IPS DF 6.9 (cell line): Measurements from ENCODE around the gene DOCK2.

Experiments
- DNase-seq: peaks from one replicate; pipeline ENCODE4 v3.0.0-alpha.2; 2013; ENCODE audit warnings: low read depth, low spot score
- H3K27ac ChIP-seq: one replicate; pipeline ENCODE4 v1.5.1; 2013; ENCODE audit warnings: low read length, control low read depth
- H3K27me3 ChIP-seq: 2 replicates; pipeline ENCODE4 v1.6.1; 2013; ENCODE audit warnings: mild to moderate bottlenecking, low read length; ENCODE audit not compliant: control insufficient read depth, insufficient read depth
- H3K36me3 ChIP-seq: 2 replicates; pipeline ENCODE4 v1.6.1; 2013; ENCODE audit warnings: low read length; ENCODE audit not compliant: control insufficient read depth, insufficient read depth
- H3K4me1 ChIP-seq: 2 replicates; pipeline ENCODE4 v1.6.1; 2013; ENCODE audit warnings: low read length; ENCODE audit not compliant: control insufficient read depth, insufficient read depth
- H3K4me3 ChIP-seq: 2 replicates; pipeline ENCODE4 v1.5.1; 2013; ENCODE audit warnings: mild to moderate bottlenecking, low read length
- H3K9me3 ChIP-seq: 2 replicates; pipeline ENCODE4 v1.6.1; 2013; ENCODE audit warnings: low read length, inconsistent platforms; ENCODE audit not compliant: control insufficient read depth, insufficient read depth
- WGBS: extraction: QIAGEN DNeasy Blood & Tissue Kit; methylation state at CpG from one replicate; pipeline ENCODE4 v1.1.7; 2013; ENCODE audit warnings: mixed read lengths, missing lambda C conversion rate; ENCODE audit not compliant: insufficient read length, insufficient coverage; 5-methylcytosine and 5-hydroxymethylcytosine counted together

DOCK2 gene

DNA sequence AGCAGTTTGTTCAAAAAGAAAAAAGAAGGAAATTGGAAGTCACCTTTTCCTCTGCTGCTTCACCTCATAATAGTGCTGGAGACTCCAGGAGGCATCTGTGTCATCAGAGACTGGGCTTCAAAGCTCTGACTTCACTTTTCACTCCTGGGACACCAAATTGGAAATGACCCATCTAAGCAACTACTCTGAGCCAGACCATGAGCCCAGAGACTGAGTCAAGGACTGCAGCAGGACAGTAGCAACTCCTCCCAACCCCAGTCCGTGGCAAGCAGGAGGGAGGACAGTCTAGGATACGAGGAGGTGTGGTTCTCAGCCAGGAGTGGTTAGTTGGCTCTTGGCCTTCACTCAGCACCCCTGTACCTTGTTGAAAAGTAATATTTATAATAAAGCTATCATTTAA lies 211.7 kb downstream of the DOCK2 start:
- no CpG with 5 or more reads among the region's 2 CpGs for WGBS

DNA sequence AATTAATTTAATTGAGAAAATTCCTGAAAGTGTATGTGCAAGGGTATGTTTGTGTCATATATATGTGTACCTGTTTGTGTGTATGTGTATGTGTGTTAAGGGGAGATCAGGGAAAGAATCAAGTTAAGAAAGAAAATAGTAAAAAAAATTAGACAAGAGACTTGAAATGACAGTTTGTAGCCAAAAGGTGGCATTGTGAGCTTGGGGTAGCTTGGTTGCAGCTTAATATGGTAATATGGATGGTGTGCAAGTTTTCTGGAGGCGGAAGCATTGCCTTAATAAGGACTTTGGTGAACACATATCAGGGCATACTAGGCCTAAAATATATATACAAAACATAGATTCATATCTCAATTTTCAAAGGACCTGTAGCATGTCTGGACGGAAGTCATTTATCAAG lies 213.3 kb downstream of the DOCK2 start:
- no peaks in the 10 kb centered on the region for H3K4me1 ChIP-seq
- no peaks in the 10 kb centered on the region for H3K36me3 ChIP-seq
- H3K9me3 ChIP-seq, result peaks cover 3% of the 10 kb centered on the region; the same call in 1 of the 2 replicates
- WGBS, result no CpG with 5 or more reads among the region's 2 CpGs
- no peak overlapping the region for H3K27ac ChIP-seq
- H3K4me3 ChIP-seq, result no peak overlapping the region
- no peak for DNase-seq
- no peaks in the 10 kb centered on the region for H3K27me3 ChIP-seq

More for the DNA sequence above, 211.7 kb downstream of the DOCK2 start:
- DNase-seq, result no peak
- H3K27me3 ChIP-seq, result no peaks in the 10 kb centered on the region
- H3K4me1 ChIP-seq, result no peaks in the 10 kb centered on the region
- H3K27ac ChIP-seq, result no peak overlapping the region
- H3K4me3 ChIP-seq, result no peak overlapping the region
- no peaks in the 10 kb centered on the region for H3K36me3 ChIP-seq
- peaks cover 3% of the 10 kb centered on the region; the same call in 1 of the 2 replicates for H3K9me3 ChIP-seq

DNA sequence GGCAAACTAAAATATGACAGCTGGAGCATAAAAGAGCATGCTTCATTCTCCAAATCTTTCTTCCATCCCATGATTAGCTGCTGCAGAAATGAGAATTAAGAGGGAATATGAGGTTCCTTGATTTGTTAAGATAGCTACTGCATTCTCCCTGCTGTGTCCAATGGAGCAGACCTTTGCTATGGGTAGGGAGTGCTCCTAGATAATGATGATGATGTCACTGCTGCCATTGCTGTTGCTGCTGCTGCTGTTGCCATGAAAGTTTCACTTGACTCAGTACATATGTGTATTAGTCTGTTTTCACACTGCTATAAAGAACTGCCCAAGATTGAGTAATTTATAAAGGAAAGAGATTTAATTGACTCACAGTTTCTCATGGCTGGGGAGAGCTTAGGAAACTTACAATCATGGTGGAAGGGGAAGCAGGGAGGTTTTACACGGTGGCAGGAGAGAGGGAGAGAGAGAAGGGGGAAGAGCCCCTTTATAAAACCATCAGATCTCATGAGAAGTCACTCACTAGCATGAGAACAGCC lies 214.3 kb downstream of the DOCK2 start:
- no peaks in the 10 kb centered on the region for H3K4me1 ChIP-seq
- no peak for DNase-seq
- H3K4me3 ChIP-seq, result no peak overlapping the region
- H3K27ac ChIP-seq, result no peak overlapping the region
- no peaks in the 10 kb centered on the region for H3K27me3 ChIP-seq
- peaks cover 3% of the 10 kb centered on the region; the same call in 1 of the 2 replicates for H3K9me3 ChIP-seq
- WGBS, result no CpG with 5 or more reads among the region's 1 CpG
- H3K36me3 ChIP-seq, result no peaks in the 10 kb centered on the region

DNA sequence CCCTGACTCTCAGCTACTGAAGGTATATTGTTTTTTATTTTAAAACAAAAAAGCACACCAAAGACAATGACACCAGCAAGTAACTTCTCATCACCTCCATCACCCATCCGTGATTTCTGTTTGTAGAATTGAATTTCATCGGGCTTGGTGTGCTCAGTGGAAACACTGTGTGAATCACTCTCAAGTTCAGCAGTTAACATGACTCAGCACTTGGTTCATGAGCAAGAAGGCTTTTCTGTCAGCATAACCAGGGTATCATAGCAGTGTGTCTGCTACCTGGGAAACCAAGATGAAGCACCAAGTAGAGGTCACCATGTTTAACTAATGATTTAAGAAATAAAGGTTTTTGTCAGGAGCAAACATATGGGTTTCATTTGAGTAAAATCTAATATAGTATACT lies 219.5 kb downstream of the DOCK2 start:
- DNase-seq, result no peak
- no CpG with 5 or more reads among the region's 2 CpGs for WGBS
- H3K27me3 ChIP-seq, result no peaks in the 10 kb centered on the region
- H3K9me3 ChIP-seq, result no peaks in the 10 kb centered on the region
- no peak overlapping the region for H3K4me3 ChIP-seq
- no peak overlapping the region for H3K27ac ChIP-seq
- H3K4me1 ChIP-seq, result no peaks in the 10 kb centered on the region; the same call in 1 of the 2 replicates
- H3K36me3 ChIP-seq, result no peaks in the 10 kb centered on the region

DNA sequence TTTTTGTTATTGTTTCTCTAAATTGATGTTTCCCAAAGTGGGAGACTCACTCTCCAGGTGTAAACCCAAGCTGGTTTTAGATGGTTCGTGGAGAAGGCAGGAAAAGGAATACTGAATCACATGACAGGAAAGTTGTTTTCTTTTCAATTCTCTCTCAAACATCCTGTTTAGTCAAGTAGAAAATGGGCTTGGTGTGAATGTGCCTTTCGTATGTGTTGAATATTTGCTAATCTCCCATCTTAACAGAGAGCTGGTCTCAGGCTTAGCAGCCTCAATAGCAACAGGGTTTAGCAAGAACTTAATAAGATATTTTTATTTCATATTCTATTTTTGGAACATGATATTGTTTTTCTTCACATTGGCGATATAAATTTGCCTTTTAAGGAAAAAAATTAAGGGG lies 223.5 kb downstream of the DOCK2 start:
- Histone ChIP-seq H3K27me3 (no peaks in the 10 kb centered on the region), H3K9me3 (no peaks in the 10 kb centered on the region), H3K4me1 (no peaks in the 10 kb centered on the region; the same call in 1 of the 2 replicates), H3K36me3 (no peaks in the 10 kb centered on the region), H3K27ac (no peak overlapping the region), H3K4me3 (no peak overlapping the region)
- no peak for DNase-seq
- no CpG with 5 or more reads among the region's 3 CpGs for WGBS

DNA sequence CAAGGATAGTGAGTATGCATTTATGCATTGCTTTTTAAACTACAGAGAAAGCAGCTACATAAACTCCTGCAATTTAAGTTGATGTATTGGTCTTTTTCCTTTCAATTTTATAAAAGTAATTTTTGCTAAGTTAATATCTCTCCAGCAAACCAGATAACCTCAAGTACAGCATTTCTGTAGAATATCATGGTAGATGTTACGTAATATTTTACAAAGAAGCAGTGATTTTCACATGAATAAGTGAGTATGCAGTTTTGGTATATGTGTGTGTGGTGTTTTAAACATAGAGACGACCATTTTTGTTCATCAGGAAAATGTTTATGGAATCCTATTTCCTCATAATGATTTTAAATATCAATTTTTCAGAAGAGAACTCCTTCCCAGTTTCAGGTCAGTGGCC lies 224.4 kb downstream of the DOCK2 start:
- no peaks in the 10 kb centered on the region; the same call in 1 of the 2 replicates for H3K4me1 ChIP-seq
- 100% methylated on average over 1 of the region's 2 CpGs for WGBS
- DNase-seq, result no peak
- H3K9me3 ChIP-seq, result no peaks in the 10 kb centered on the region
- H3K36me3 ChIP-seq, result no peaks in the 10 kb centered on the region
- no peaks in the 10 kb centered on the region for H3K27me3 ChIP-seq
- H3K27ac ChIP-seq, result no peak overlapping the region
- no peak overlapping the region for H3K4me3 ChIP-seq

DNA sequence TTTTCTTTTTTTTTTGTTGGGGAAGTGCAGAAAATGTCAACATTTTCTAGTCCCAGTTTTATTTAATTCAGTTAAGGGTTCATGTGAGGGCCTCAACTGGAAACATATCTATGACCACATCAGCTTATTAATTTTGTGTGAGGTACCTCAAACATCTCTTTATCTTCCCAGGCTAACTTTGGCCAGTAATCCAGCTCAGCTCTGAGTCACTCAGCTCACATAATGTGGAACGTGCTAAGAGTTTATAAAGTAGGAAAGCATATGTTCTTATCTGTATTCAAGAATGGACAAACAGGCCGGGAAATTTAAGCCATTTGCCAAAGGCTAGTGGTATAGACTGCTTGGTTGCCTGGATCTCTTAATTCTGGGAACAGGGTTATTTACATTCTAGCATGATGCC lies 224.9 kb downstream of the DOCK2 start:
- no CpG with 5 or more reads among the region's 2 CpGs for WGBS
- DNase-seq, result no peak
- H3K4me3 ChIP-seq, result no peak overlapping the region
- H3K9me3 ChIP-seq, result no peaks in the 10 kb centered on the region
- no peaks in the 10 kb centered on the region for H3K27me3 ChIP-seq
- H3K36me3 ChIP-seq, result no peaks in the 10 kb centered on the region
- no peaks in the 10 kb centered on the region; the same call in 1 of the 2 replicates for H3K4me1 ChIP-seq
- no peak overlapping the region for H3K27ac ChIP-seq

DNA sequence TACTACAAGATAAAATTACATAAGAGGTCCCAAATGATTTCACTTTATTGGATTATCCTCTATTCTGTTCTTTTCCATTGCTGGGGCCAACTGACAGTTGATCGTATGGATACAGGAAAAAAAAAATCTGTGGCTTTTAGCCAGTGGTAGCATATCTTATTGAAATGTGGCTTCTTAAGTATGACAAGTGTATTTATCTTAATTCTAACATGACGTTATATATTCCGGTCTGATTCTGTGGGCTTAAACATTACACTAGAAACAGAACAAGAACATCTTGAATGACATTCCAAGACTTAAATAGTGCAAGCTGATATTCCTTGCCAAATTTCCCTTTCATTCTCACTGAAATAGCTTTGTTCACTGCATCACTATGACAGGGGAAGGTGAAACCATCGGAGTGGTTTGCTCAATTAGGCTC lies 225.3 kb downstream of the DOCK2 start:
- no peaks in the 10 kb centered on the region; the same call in 1 of the 2 replicates for H3K4me1 ChIP-seq
- H3K9me3 ChIP-seq, result no peaks in the 10 kb centered on the region
- WGBS, result no CpG with 5 or more reads among the region's 4 CpGs
- no peak overlapping the region for H3K4me3 ChIP-seq
- no peaks in the 10 kb centered on the region for H3K27me3 ChIP-seq
- no peaks in the 10 kb centered on the region for H3K36me3 ChIP-seq
- no peak for DNase-seq
- H3K27ac ChIP-seq, result no peak overlapping the region

DNA sequence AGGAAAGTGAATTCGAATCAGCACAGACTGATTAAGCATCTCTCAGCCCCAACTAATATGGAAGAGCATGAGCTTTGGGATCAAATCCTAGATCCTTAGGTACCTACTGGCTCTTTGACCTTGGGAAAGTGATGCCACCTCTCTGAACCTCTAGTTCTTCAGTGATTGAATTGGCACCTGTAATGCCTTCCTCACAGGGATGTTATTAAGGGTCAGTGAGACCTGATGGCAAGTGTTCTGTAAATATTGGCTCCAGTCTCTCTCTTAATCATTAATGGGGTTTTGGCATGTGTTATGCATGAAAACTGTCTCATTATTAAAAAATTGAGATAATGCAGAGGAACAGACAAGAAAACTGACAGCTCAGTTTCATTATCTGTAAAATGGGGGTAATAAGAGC lies 227.4 kb downstream of the DOCK2 start:
- no peaks in the 10 kb centered on the region for H3K36me3 ChIP-seq
- WGBS, result no CpG with 5 or more reads among the region's 1 CpG

DNA sequence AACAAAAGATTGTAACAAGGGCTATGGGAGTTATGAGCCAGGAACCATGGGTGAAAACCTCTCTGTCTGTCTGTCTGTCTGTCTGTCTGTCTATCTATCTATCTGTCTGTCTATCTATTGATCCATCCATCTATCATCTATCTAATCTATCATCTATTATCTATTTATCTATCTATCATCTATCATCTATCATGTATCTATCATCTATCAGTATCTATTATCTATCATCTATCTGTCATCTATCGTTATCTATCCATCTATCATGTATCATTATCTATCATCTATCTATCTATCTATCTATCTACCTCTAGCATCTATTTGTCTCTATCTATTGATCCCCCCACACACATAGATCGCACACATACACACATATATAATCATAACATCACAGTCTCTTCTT lies 230.3 kb downstream of the DOCK2 start:
- no peaks in the 10 kb centered on the region for H3K27me3 ChIP-seq
- no peaks in the 10 kb centered on the region for H3K36me3 ChIP-seq
- H3K9me3 ChIP-seq, result no peaks in the 10 kb centered on the region
- no peak overlapping the region for H3K4me3 ChIP-seq
- WGBS, result 100% methylated on average over 2 of the region's 2 CpGs
- H3K27ac ChIP-seq, result no peak overlapping the region
- DNase-seq, result no peak
- no peaks in the 10 kb centered on the region for H3K4me1 ChIP-seq

More for the DNA sequence above, 227.4 kb downstream of the DOCK2 start:
- Histone ChIP-seq H3K4me1 (no peaks in the 10 kb centered on the region), H3K27me3 (no peaks in the 10 kb centered on the region), H3K9me3 (no peaks in the 10 kb centered on the region), H3K4me3 (no peak overlapping the region), H3K27ac (no peak overlapping the region)
- DNase-seq, result no peak

DNA sequence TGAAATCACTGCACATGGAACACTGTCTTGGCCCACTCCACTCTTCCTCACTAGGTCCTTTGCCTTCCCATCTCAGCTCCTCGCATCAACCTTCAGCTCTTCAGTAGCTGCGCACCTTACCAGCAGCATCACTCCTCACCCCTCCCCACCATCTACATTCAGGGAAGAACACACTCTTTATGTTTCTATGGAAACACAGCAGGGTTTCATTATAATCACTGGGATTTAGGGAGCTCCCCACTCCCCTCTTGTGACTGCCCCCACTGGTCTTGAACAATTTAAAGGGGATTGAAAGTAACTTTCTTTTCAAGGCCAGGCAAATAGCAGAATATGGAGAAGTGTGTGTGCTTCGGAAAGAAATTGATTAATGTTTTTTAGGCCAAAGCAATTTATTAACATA lies 232.0 kb downstream of the DOCK2 start:
- Histone ChIP-seq H3K9me3 (no peaks in the 10 kb centered on the region), H3K4me1 (no peaks in the 10 kb centered on the region), H3K36me3 (no peaks in the 10 kb centered on the region), H3K27me3 (no peaks in the 10 kb centered on the region), H3K4me3 (no peak overlapping the region), H3K27ac (no peak overlapping the region)
- DNase-seq, result no peak
- WGBS, result no CpG with 5 or more reads among the region's 3 CpGs
